Upper lobe of left lung (tissue), 6 donors: ENCODE data around the gene USH1C. TPM values are rescaled to one million over a fixed set of nuclear protein-coding genes. Genes with fewer than 3 reads are reported as not detected.

Experiments used
- ATAC-seq, 2 donors: fragments of 200-7000 bp; cut with Tn5 transposase; one replicate each; pipeline ENCODE4 v1.9.1; 2022; ENCODE audit warnings: mild to moderate bottlenecking in 2 of 2, moderate library complexity in 2 of 2; ENCODE audit not compliant: low FRiP score in 2 of 2
- DNase-seq, 2 donors: peaks; one replicate each; pipeline ENCODE4 v3.0.0-alpha.2; 2019 to 2020
- H3K27ac ChIP-seq, 4 donors: fragments of 200-600 bp; sonication (generic); one replicate each; pipeline ENCODE4 v1.5.1; 2016 to 2019
- H3K27me3 ChIP-seq, 4 donors: fragments of 200-600 bp; sonication (generic); one replicate each; pipeline ENCODE4 v1.5.1; 2017 to 2019
- H3K36me3 ChIP-seq, 4 donors: fragments of 200-600 bp; sonication (generic); one replicate each; pipeline ENCODE4 v1.5.1; 2016 to 2019
- H3K4me1 ChIP-seq, 4 donors: fragments of 200-600 bp; sonication (generic); one replicate each; pipeline ENCODE4 v1.5.1; 2018 to 2019
- H3K4me3 ChIP-seq, 4 donors: fragments of 200-600 bp; sonication (generic); one replicate each; pipeline ENCODE4 v1.5.1; 2017 to 2019; ENCODE audit warnings: mild to moderate bottlenecking in 2 of 4, moderate library complexity in 1 of 4
- H3K9me3 ChIP-seq, 4 donors: fragments of 200-600 bp; sonication (generic); one replicate each; pipeline ENCODE4 v1.5.1; 2018 to 2019
- CTCF ChIP-seq, 6 experiments: fragments of 450-650 bp in 4 of 6; fragments of 200-600 bp in 2 of 6; sonication (generic) in 2 of 6; IDR thresholded peaks; one replicate each; pipeline ENCODE4 v1.5.1; 2016 to 2019; ENCODE audit warnings: antibody characterized with exemption in 6 of 6
- EP300 ChIP-seq, 4 donors: sonication (generic); formaldehyde crosslinking; IDR thresholded peaks; one replicate each; pipeline ENCODE4 v1.5.1; 2017; ENCODE audit warnings: antibody characterized with exemption in 4 of 4, control low read depth in 2 of 4
- POLR2A ChIP-seq, 4 donors: fragments of 450-650 bp; IDR thresholded peaks; one replicate each; pipeline ENCODE4 v1.5.1; 2016 to 2017; ENCODE audit warnings: antibody characterized with exemption in 4 of 4, mild to moderate bottlenecking in 2 of 4
- POLR2AphosphoS5 ChIP-seq, 2 donors: sonication (generic); formaldehyde crosslinking; IDR thresholded peaks; one replicate each; pipeline ENCODE4 v1.5.1; 2017; ENCODE audit warnings: antibody characterized with exemption in 2 of 2
- WGBS, 2 donors: methylation state at CpG; one replicate each; pipeline ENCODE4 v1.1.5; 2017 to 2018; 5-methylcytosine and 5-hydroxymethylcytosine counted together
- total RNA-seq, 6 donors: library from RNA; depleted of rRNA in 4 of 6; stranded (reverse); fragments of >200 nt in 4 of 6; gene quantifications; one replicate each; pipeline versions ENCODE4 v1.1.0 to v1.2.1, GENCODE V29; 2016 to 2021
- donor health status: DM: no; HTN: no; CAD: no; lungs with moderate emphysema.
- donor health status: DM: no; HTN: yes; CAD: no; lungs with severe emphysema.

The USH1C gene
- total RNA-seq, 6 donors from 2014 or later, result 0.20 to 2.5 (median 1.2) TPM; not detected in 3

DNA sequence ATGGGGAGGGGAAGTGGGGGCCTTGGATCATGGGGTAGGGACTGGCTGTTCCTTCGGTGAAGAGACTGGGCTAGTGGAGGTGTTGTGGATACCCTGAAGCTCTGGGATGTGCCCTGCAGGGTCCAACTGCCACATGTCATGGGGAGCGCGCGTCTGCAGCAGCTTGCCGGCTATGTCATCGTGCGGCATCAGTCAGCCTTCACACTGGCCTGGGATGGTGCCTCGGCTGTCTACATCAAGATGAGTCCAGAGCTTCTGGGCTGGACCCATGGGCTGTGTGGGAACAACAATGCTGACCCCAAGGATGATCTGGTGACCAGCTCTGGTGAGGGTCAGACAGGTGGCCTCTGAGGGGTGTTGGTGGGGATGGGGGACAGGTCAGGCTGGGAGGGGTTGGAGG, 12.8 kb upstream of the USH1C start:
- H3K4me1 ChIP-seq, result no peaks in the 10 kb centered on the region
- no peak overlapping the region for H3K4me3 ChIP-seq
- ATAC-seq (no peak), DNase-seq (peak in 1 of 2 donors; percentile 12)
- 56 to 89% methylated on average over 1 to 8 of the region's 8 CpGs for WGBS, 2 donors
- TF ChIP-seq EP300 (IDR thresholded peaks at IDR 0.05) (no peak), POLR2A (IDR thresholded peaks at IDR 0.05) (no peak), POLR2AphosphoS5 (IDR thresholded peaks at IDR 0.05) (no peak), CTCF (IDR thresholded peaks at IDR 0.05) (no peak)
- H3K27me3 ChIP-seq, result no peaks in the 10 kb centered on the region
- no peaks in the 10 kb centered on the region for H3K9me3 ChIP-seq
- H3K27ac ChIP-seq, result no peak overlapping the region
- no peaks in the 10 kb centered on the region for H3K36me3 ChIP-seq

- no peak for TF ChIP-seq POLR2AphosphoS5 (IDR thresholded peaks at IDR 0.05)
- no peak for TF ChIP-seq CTCF (IDR thresholded peaks at IDR 0.05)
- TF ChIP-seq EP300 (IDR thresholded peaks at IDR 0.05), result no peak
- no peak for TF ChIP-seq POLR2A (IDR thresholded peaks at IDR 0.05)
- WGBS, 2 donors, result 88 to 91% methylated on average over 4 of the region's 4 CpGs
- no peaks in the 10 kb centered on the region for H3K4me1 ChIP-seq
- ATAC-seq (no peak), DNase-seq (no peak)
- H3K27ac ChIP-seq, result no peak overlapping the region
- H3K27me3 ChIP-seq, result no peaks in the 10 kb centered on the region
- H3K4me3 ChIP-seq, result no peak overlapping the region
- no peaks in the 10 kb centered on the region for H3K9me3 ChIP-seq
- no peaks in the 10 kb centered on the region for H3K36me3 ChIP-seq
These were observed 10.3 kb upstream of the USH1C start for GRCh38 chr11:17554487-17554886.

DNA sequence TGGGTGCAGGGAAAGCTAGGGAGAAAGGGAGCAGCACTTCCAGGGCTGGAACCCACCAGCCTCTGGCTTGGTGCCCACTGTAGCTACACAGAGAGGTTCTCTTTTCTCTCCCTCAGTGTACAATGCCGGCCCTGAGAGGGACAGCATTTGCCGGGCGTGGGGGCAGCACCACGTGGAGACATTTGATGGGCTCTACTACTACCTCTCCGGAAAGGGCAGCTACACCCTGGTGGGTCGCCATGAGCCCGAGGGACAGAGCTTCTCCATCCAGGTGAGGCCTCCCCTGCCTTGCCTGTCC, 9.0 kb upstream of the USH1C start:
- WGBS, 2 donors, result 84 to 90% methylated on average over 7 of the region's 7 CpGs
- no peak for TF ChIP-seq POLR2AphosphoS5 (IDR thresholded peaks at IDR 0.05)
- no peak for TF ChIP-seq CTCF (IDR thresholded peaks at IDR 0.05)
- no peak for TF ChIP-seq POLR2A (IDR thresholded peaks at IDR 0.05)
- no peak for TF ChIP-seq EP300 (IDR thresholded peaks at IDR 0.05)
- no peaks in the 10 kb centered on the region for H3K27me3 ChIP-seq
- H3K4me1 ChIP-seq, result no peaks in the 10 kb centered on the region
- no peak for DNase-seq
- H3K4me3 ChIP-seq, result no peak overlapping the region
- no peaks in the 10 kb centered on the region for H3K9me3 ChIP-seq
- ATAC-seq, result peak in 1 of 2 donors; percentile 1
- no peak overlapping the region for H3K27ac ChIP-seq
- no peaks in the 10 kb centered on the region for H3K36me3 ChIP-seq

DNA sequence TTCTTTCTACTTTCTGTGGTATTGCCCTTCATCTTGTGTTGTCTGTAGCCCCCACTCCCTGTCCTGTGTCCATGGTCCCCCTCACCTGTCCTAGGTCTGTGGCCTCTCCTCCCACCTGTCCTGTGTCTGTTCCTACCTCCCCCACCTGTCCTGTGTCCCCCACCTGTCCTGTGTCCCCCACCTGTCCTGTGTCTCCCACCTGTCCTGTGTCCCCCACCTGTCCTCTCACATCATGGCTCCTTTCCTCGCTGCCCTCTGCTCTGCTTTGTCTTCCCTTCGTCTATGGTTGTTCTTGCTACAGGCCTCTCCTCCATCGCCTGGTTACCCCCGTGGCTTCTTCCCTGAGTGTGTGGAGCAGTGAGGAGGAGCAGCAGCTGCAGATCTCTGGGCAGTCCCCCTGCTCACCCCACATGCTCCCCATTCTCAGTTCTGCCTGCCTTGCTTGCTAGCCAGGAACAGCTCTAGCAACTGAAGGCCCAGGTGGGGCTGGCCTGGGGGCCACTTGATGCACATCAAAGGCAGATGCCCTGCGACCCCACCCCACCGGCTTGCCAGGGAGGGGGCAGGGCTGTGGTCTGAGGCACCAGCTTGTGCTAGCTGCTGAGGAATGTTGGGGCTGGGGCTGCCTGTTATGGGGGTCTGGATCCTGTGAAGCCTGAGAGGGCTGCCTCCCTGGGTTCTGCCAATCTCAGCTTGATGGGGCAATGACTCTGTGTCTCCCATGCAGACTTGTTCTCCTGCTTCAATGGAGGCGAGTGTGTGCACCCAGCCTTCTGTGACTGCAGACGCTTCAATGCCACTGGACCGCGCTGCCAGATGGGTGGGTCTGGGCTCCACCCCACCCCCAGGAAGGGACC, 8.4 kb upstream of the USH1C start:
- WGBS, 2 donors, result 85 to 91% methylated on average over 8 to 10 of the region's 10 CpGs
- H3K9me3 ChIP-seq, result no peaks in the 10 kb centered on the region
- no peaks in the 10 kb centered on the region for H3K36me3 ChIP-seq
- DNase-seq, result peak in 1 of 2 donors; percentile 44
- H3K27ac ChIP-seq, result no peak overlapping the region
- no peak overlapping the region for H3K4me3 ChIP-seq
- peaks cover 0 to 4% (median 0%) of the 10 kb centered on the region in 4 donors for H3K27me3 ChIP-seq
- peak; percentile 20 to 60 for ATAC-seq
- H3K4me1 ChIP-seq, result no peaks in the 10 kb centered on the region
- TF ChIP-seq CTCF (IDR thresholded peaks at IDR 0.05) (no peak), POLR2A (IDR thresholded peaks at IDR 0.05) (no peak), EP300 (IDR thresholded peaks at IDR 0.05) (no peak), POLR2AphosphoS5 (IDR thresholded peaks at IDR 0.05) (no peak)

- H3K36me3 ChIP-seq, result no peaks in the 10 kb centered on the region
These were observed 7.8 kb upstream of the USH1C start for GRCh38 chr11:17552041-17552355.

More at GRCh38 chr11:17552041-17552355, 7.8 kb upstream of the USH1C start:
- H3K4me3 ChIP-seq, result no peak overlapping the region
- H3K4me1 ChIP-seq, result no peaks in the 10 kb centered on the region
- H3K27me3 ChIP-seq, result peaks cover 0 to 7% (median 0%) of the 10 kb centered on the region in 4 donors
- no peak for DNase-seq
- no peaks in the 10 kb centered on the region for H3K9me3 ChIP-seq
- TF ChIP-seq POLR2A (IDR thresholded peaks at IDR 0.05) (no peak), POLR2AphosphoS5 (IDR thresholded peaks at IDR 0.05) (no peak), CTCF (IDR thresholded peaks at IDR 0.05) (no peak), EP300 (IDR thresholded peaks at IDR 0.05) (no peak)
- no peak overlapping the region for H3K27ac ChIP-seq
- no peak for ATAC-seq
- WGBS, 2 donors, result 82 to 83% methylated on average over 2 to 4 of the region's 4 CpGs
